NCI-H774 (cell line): Measurements from ENCODE around the gene RAE1.

Experiments
- DNase-seq: peaks from one replicate; lab custom pipeline; 2025; lab: John Stamatoyannopoulos, UW

Gene RAE1

GRCh38 chr20:57400821-57401564 is 49.9 kb downstream of the RAE1 start:
- no peak for DNase-seq

- DNase-seq, result no peak
Measured at GRCh38 chr20:57401565-57401918, 50.5 kb downstream of the RAE1 start.

- DNase-seq, result no peak
Measured at GRCh38 chr20:57402206-57403125, 51.4 kb downstream of the RAE1 start.

- no peak for DNase-seq
Measured at GRCh38 chr20:57403216-57403615, 52.2 kb downstream of the RAE1 start.

GRCh38 chr20:57404006-57404405 is 53.0 kb downstream of the RAE1 start:
- no peak for DNase-seq

- DNase-seq, result no peak
Measured at GRCh38 chr20:57404419-57405072, 53.5 kb downstream of the RAE1 start.

GRCh38 chr20:57405236-57406016 is 54.4 kb downstream of the RAE1 start:
- DNase-seq, result no peak

- no peak for DNase-seq
Measured at GRCh38 chr20:57407541-57407956, 56.5 kb downstream of the RAE1 start.

- DNase-seq, result no peak
Measured at GRCh38 chr20:57408131-57408530, 57.1 kb downstream of the RAE1 start.

GRCh38 chr20:57408536-57409233 is 57.6 kb downstream of the RAE1 start:
- DNase-seq, result no peak

GRCh38 chr20:57409316-57409671 is 58.2 kb downstream of the RAE1 start:
- no peak for DNase-seq

- DNase-seq, result no peak
Measured at GRCh38 chr20:57409672-57410397, 58.8 kb downstream of the RAE1 start.

- no peak for DNase-seq
Measured at GRCh38 chr20:57410398-57410920, 59.4 kb downstream of the RAE1 start.

GRCh38 chr20:57410924-57411323 is 59.9 kb downstream of the RAE1 start:
- DNase-seq, result no peak

- no peak for DNase-seq
Measured at GRCh38 chr20:57411406-57412283, 60.6 kb downstream of the RAE1 start.

GRCh38 chr20:57412347-57413029 is 61.4 kb downstream of the RAE1 start:
- DNase-seq, result no peak

GRCh38 chr20:57413986-57414385 is 62.9 kb downstream of the RAE1 start:
- no peak for DNase-seq

GRCh38 chr20:57414867-57415592 is 64.0 kb downstream of the RAE1 start:
- DNase-seq, result no peak
